ENCODE measurements around the gene RCAN2.

The RCAN2 gene

DNA sequence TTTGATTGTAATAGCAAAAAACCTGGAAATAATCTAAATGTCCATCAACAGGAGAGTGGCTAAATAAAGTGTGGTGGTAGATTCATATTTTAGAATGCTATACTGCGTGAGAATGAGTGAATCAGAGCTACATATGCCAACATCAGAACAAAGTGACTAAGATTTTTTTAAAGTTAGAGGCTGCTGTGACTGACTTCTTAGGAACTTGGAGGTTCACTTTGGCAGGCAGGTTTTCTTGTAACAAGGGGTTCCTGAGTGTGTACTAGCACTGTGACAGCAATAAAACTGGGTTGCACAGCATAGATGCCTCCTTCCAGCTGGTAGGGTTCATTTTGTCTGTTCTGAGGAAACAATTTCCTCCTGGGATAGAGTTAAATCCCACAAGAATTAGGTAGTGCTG, 245.2 kb downstream of the RCAN2 start:
- DNase-seq = no peak

DNA sequence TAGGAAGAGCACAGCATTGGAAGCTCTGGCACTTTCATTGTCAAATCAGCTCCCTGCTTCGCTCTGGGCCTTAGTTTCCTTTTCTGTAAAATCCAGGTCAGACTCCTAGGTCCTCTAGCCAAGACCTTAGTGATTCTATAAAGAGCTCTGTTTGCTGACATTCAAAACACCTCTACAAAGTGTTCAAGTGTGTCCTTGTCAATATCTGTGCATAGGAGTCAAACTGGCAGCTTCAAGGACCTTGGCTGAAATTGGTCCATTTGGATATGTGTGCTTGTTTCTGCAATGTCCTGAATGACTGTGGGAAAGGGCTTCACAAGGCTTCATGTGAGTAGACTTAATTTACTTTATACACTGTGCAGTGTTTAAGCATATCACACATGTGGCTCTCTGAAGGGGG, 246.6 kb downstream of the RCAN2 start:
- DNase-seq = no peak

DNA sequence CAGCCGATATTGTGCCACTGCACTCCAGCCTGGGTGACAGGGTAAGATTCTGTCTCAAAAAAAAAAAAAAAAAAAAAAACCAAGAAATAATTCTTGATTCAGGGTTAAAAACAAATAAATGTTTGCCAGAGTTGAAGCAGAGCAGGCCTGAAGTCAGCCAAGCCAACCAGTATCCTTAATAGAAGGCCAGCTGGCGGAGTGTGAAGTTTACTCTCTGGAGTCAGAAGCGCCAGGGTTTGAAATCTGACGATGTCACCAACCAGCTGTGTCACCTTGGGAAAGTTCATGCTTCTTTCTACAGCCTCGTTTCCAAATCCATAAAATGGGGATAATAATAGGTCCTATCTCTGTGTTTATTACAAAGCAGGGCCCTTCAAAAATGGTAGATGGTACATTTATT, 247.5 kb downstream of the RCAN2 start:
- DNase-seq = no peak

DNA sequence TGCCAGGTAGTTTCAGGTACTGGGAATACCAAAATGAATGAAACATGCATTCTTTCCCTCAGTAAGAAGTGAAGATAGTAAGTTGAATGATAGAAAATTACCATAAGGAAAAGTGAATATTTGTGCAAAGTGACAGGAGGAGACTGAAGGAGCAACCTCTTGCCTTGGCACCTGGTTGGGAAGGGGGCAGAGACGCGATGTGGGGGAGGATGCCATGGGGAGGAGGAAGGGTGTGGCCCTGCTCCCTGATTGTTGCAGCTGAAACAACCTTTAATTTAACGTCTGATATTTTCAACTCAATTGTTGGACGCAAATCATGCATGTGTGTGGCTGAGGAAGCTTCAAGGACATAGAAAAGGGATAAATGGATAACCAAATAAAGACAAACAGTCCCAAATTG, 248.3 kb downstream of the RCAN2 start:
- DNase-seq = no peak

DNA sequence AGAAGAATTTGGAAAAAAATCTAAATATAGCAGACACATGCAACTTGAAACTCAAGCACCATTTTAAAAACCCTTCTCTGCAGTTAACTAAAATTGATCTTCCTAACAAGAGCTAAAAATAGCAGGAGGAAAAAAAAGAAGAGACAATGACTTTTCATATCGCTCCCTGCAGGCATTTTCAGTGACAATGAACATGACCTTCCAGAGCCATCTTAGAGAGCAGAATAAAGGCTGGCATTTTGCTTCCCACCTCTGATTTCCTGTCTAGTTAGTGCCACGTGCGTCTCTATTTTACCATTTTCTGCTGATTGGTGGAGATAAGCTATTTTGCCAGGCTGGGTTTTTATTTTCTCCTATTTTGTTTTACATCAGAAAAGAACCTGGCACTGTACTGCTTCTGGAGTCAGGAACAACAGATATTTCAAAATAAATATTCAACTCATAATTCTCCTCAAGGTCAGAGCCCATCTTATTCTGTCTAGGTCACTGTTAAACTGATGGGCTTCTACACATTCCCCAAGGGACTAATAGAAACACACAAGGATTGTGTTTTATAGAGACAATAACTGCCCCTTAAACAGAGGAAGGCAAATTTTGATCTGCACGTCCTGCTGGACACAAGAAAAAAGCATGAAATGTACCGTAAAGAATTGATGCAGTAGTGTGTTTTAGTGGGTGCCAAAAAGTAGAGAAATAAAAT, 250.2 kb downstream of the RCAN2 start:
- no peak for DNase-seq

DNA sequence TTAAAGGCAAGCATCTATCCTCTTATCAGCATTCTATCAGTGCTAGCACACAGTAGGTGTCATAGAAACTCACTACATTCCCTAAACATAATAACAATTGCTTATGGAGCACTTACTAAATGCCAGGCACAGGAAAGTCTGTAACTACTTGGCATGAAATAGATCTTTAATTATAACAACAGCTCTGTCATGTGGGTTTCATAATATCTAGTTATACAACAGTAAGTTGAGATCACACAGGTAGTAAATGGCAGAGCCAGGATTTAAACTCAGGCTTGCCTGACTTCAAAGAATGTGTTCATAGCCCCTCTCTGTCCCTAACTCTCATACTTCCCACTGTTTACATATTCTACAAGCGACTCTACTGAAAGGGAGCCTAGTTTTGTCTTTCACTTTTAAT, 254.5 kb downstream of the RCAN2 start:
- no peak for DNase-seq

DNA sequence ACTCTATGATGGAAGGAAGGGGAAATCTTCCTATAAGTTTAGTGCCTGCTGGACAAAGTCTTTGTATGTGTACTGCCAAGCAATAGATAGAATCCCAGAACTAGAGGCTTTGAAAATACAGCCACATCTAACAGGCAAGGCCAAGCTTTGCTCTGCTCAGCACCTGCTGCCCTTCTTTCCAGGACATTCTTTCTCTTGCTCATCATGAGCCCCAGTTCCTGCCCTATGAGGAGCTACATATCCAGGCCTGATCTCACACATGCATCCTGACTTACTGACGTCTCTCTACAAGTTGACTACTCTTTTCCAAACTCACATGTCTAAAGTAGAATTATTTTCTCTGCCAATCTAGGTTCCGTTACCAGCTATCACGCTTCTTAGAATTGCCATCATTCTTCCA, 256.0 kb downstream of the RCAN2 start:
- DNase-seq = no peak

DNA sequence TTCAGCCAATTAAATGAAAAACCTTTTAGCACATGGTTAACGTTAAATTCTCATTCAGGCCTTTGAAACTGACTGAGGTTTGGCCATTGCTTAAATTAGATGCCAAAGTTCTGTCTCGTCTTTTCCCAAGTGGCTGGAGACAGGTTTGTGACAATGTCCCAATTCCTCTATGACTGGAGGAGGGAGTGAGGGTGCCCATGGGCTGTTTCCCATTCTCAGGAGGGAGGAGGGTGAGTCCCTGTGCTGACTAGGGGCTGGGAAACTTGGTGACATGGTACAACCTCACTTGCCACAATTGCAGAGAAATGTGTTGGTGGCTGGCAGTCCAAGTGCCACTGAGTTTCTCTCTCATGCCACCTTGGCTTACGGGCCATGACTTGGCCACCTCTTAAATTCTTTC, 256.5 kb downstream of the RCAN2 start:
- DNase-seq = no peak

DNA sequence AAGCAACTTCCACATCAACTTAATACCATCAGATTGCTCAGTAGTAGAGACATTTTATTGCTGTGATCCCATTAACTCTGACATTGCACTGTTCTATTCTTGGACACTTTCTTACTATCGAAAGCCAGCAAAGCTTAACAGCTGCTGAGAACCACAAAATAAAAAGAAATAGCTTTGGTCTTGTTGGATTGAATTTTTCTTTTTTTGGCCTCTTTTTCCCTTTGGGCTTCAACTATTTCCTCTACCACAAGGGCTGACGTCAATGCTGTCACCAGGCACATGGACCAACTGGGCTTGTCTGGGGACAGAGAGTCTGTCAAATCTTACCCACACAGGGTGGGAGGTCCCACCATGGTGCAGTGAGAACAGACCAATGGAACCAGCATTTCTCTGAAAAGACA, 257.1 kb downstream of the RCAN2 start:
- DNase-seq = no peak

DNA sequence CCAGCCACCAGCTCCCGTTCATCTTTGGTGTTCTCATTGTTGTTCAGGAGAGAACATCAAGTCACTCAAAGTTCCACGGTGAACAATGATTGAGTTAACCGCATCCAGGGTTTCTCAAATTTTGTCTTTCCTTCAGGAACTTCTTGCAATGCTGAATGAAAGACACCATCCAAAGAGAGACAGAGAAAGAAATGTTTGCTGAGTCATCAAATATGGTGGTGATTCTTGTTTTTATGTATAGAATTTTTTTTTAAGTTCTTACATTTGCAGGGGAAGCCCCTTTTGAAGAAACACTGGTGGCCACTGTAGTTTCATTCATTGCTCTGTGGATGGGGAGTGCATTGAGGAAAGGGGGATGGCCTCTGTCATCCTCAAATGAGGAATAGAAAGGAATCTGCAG, 258.1 kb downstream of the RCAN2 start:
- DNase-seq = no peak

DNA sequence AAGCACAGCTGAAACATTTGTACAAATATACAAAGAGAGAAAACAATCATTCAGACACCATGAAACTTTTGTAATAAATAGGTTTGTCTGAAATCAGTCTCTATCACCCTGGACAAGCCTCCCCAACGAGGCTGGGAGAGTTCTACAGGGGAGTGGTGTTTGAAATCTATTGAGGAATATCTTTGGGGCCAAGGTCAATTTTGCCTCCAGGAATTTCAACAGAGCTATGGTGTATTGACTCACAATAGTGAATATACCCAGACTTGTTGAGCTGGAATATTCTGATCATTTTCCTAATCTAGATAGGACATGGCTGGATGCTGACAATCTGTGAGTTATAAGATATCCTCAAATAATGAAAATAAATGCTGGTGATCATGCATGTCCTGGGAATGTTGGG, 269.0 kb downstream of the RCAN2 start:
- DNase-seq = no peak

DNA sequence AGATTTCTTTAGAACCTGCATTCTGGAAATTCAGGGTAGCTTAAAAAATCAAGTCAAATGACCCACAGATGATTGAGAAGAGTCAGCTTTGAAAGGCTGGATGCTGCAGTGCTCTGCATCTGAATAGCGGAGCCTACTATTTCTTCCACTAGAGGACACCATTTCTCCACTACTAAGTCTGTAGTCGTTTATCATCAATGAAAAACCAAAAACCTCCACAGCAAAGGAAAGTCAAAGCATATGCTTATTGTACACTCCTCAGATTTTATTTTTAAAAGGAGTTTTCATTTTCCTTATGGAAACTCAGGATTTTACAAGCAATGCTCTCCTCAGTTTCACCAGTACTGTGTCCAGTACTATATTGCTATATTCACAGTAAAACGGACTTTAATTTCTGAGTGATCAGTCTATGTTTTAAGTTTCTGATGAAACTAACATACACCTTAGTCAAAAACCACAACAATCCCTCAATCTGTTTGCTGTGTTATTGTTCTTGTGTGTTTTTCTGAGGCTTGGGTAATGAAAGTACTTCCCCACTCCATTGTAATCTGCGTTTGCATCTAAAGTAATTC, 269.9 kb downstream of the RCAN2 start:
- no peak for DNase-seq

DNA sequence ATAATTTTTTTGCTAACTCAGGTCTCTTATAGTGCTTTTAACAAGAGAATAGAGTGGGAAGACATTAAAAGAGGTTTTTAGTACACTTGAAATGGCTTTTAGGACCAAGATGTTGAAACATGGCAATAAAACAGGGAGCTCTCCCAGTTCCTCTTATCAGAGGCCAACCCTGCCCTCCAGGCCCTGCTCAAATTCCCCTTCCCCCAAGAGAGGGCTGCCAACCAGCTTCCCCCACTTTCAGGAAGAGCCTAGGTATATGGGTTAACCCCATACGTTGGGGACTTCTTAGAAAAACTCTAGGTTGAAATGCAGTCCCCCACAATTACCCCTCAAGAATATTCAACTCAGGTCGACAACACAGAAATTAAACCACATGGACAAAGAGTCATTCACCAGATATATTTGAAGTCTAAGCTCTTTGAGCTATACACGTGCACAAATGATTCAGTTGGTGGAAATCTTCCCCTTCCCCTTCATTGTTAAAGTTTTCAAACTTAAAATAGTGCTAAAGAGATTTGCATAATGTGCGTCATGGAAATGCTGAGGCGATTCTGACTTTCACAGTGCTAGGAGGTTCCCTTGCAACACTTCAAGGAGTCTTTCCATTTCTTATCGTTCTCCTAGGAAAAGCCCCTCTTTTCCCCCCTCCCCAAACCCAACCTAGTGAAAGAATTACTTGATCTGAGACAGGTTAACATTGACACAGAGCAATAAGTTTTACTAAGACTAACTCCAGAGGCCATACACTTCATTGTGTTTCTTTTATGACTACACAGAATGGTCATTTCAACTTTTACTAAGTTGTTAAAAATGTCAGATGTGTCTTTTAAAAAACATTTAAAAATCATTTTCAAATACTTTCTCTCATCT, 270.7 kb downstream of the RCAN2 start:
- no peak for DNase-seq

DNA sequence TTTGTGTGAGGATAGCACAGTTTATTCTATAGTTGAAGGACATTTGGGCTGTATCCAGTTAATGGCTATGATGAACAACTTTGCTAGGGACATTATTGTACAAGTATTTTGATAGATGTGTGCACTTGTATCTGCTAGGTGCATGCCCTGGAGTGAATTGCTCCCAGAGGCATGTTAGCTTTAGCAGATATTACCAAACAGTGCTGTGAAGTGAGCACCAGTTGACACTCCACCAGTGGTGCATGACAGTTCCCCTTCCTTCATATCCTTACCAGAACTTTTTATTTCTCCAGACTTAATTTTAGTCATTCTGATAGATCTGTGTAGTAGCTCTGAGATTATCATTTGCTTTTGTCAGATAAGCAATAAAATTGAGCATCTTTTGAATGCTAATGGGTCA, 271.6 kb downstream of the RCAN2 start:
- no peak for DNase-seq

DNA sequence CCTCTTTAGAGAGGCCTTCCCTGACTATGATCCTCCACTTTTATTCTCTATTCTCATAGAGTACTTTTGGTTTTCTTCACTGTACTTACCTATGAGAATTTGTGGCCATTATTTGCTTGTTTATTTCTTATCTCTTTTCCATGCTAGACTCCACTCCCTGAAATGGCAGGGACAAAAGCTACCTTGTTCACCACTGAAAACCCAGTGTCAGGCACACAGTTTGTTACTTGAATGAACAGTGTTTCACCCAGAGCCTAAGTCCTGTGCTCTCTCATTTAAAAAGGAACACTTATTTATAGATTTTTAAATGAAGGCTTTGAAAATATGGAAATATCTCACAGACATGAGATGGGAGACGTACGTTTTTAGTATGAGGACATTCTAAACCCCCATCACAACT, 272.8 kb downstream of the RCAN2 start:
- no peak for DNase-seq

DNA sequence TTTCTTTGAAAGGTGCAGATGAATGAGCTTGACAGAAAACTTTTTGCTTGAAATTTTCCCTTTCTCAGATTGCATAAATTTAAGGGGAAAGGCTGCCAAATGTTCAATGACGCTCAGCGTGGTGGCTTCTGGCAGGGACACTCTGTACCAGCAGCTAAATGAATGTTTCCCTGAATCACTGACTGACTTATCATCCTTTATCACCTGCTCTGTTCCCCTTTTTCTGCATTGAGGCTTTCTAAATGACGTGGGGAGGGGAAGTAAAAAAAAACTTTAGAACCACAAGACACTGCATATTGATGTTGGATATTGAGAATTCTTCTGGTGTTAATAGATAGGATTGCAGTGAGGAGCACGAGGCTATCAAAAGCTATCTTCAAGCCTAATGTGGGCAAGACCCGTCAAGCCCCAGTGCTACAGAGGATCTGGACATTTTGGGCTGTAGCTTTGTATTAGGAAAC, 273.5 kb downstream of the RCAN2 start:
- DNase-seq = no peak

DNA sequence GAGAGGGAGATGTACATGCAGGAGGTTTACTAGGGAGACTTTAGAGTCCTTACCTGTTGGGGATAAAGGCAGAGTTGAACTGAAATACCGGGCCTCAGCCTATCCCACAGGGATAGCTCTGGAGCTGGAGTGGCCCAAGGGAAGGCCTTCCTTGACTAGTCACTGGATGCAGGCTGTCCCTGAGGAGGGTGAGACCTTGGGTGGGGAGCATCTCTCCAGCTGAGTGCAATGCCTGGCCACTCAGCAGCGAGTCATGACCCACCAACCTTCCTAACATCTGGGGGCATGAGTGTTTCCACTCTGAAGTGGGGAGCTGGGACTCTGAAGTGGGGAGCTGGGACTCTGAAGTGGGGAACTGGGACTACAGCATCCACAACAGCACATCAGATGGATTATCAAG, 274.4 kb downstream of the RCAN2 start:
- DNase-seq = no peak

DNA sequence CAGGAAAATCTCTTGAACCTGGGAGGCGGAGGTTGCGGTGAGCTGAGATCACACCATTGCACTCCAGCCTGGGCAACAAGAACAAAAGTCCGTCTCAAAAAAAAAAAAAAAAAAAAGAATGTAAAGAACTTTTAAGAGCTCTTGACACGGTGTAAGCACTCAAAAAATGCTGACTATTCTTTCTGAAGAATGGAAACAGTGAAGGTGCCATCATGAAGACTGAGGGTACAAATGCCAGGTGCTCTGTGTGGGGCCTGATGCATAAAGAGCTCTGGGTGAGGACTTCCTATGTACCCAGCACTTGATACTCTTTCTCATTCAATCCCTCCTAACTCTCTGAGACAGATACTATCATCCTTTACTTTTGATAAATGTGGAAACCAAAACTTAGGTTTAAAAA, 275.5 kb downstream of the RCAN2 start:
- no peak for DNase-seq

DNA sequence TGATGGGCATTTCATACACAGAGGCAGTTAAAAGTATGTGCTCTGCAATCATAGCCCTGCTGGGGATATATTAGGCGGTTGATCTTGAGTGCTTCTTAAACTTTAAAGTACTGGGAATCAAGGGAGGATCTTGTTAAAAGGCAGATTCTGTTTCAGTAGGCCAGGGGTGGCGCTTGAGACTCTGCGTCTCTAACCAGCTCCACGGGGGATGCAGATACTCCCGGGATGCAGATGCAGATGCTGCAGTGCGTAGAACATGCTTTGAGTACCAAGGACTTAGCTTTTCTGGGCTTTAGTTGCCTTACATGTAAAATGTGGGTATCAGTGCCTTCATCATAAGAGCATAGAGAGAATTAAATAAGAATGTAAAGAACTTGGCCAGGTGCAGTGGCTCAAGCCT, 276.0 kb downstream of the RCAN2 start:
- no peak for DNase-seq

DNA sequence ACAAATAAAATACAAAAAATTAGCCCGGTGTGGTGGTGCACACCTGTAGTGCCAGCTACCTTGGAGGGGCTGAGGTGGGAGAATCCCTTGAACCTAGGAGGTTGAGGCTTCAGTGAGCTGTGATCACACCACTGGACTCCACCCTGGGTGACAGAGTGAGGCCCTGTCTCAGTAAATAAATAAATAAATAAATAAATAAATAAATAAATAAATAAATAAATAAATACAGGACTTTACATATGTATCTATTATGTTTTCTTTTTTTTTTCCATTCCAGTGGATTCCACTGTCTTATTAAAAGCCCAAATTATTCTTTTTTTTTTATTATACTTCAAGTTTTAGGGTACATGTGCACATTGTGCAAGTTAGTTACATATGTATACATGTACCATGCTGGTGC, 279.3 kb downstream of the RCAN2 start:
- DNase-seq = no peak

DNA sequence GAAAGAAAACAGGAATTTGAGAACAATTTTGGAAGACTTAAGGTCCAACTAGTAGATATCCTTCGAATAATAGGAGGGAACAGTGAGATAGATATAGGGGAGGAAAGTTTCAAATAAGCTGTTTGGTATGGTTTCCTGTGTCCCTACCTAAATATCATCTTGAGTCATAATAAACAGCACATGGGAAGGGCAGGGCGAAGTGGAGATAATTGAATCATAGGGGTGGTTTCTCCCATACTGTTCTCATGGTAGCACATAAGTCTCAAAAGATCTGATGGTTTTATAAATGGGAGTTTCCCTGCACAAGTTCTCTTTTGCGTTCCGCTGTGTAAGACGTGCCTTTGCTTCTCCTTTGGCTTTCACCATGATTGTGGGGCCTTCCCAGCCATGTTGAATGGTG, 281.0 kb downstream of the RCAN2 start:
- no peak for DNase-seq

DNA sequence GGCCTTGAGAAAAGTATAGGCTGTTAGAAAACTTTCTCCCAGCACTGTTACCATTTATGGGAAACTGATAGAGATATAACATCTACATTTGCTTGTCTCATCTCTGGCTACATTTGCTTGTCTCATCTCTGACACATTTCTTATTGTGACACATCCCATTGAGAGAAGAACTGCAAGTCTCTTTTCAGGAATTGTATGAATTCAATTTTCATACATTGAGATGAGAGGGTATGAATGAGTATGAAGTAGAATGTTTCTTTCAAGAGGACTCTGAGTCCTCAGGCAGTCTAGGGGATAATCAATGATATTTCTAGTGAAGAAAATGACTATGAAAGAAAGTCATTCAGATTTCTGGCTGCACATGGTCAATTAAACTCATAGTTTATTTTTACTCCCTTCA, 282.9 kb downstream of the RCAN2 start:
- DNase-seq = no peak

DNA sequence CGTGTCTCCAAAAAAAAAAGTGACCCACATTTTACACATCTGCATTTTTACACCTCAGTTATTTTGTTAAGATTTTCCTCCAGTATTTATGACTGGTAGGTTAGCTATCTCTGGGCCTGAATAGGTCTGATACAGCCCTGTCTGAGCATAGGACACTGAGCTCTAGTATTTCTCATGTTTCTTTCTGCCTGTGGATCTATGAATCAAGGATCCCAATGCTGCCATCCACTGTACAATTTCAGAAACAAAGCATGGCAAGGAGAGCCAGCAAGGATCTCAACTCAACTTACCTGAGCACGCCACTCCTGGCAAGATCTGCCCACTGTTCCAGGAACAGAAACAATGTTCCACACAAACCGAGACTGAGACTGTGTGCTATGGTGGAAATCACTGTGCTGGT, 284.1 kb downstream of the RCAN2 start:
- no peak for DNase-seq
